Fibroblast of lung (primary cell): ENCODE measurements around the gene AFAP1L2.

Source experiments
- CTCF ChIP-seq, 2 donors: IDR thresholded peaks in 1 of 2; conservative IDR thresholded peaks in 1 of 2; 1 replicate in 1 of 2; 2 replicates in 1 of 2; pipeline ENCODE4 v1.5.1; 2011 to 2012; ENCODE audit warnings: low read length in 2 of 2, control low read depth in 1 of 2, inconsistent platforms in 1 of 2, low read depth in 1 of 2, mild to moderate bottlenecking in 1 of 2
- EZH2 ChIP-seq: IDR thresholded peaks from 2 replicates; pipeline ENCODE4 v1.5.1; 2012; ENCODE audit warnings: low read length, control low read depth, mild to moderate bottlenecking; ENCODE audit errors: missing control alignments

DNA sequence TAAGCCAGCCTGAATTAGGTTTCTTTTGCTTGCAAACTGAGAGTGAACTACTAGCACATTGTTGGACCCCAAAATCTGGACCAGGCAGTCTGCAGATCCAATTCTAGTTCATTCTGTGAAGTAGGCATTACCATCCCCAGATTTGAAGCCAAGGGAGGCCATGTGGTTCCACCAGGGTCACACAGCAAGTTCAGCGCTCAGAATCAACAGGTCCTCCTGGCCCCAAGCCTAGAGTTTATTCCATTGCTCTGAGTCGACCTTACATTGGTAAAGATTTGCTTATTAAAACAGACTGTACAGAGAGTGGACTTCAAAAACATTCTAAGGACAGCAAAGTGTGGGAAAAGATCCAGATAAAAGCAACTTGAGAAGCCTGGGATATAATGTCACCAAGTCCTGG, 50.9 kb downstream of the AFAP1L2 start:
- TF ChIP-seq CTCF (conservative IDR thresholded peaks at IDR 0.05 in 1 of 2, IDR thresholded peaks at IDR 0.05 in 1 of 2; ENCODE audit: low read depth in 1 of 2, low read length in 2 of 2) (no peak), EZH2 (no peak)
